NCI-H146 treated with DMSO at 0.1 percent for 48 hours (cell line): Measurements from ENCODE around the gene DEUP1.

Experiments
- DNase-seq: peaks from one replicate; lab custom pipeline; 2025; ENCODE audit not compliant: unreplicated experiment; lab: John Stamatoyannopoulos, UW

DEUP1 gene

DNA sequence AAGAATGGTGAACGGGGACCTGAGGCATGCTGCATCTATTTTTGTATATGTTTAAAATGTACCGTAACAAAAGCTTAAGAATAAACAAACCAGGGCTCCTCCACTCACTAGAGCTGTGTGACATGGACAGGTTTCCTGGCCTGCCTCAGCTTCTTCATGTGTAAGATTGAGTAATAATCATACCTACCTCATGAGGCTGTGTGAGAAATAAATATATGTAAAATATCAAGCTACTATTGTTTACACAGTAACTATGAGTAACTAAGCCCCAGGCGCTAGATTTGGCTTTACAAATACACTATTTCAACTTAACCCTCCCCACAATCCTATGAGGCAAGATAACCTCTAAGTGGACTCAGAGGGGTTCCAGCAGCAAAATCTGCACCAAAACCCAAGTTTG, 146.3 kb downstream of the DEUP1 start:
- no peak for DNase-seq

DNA sequence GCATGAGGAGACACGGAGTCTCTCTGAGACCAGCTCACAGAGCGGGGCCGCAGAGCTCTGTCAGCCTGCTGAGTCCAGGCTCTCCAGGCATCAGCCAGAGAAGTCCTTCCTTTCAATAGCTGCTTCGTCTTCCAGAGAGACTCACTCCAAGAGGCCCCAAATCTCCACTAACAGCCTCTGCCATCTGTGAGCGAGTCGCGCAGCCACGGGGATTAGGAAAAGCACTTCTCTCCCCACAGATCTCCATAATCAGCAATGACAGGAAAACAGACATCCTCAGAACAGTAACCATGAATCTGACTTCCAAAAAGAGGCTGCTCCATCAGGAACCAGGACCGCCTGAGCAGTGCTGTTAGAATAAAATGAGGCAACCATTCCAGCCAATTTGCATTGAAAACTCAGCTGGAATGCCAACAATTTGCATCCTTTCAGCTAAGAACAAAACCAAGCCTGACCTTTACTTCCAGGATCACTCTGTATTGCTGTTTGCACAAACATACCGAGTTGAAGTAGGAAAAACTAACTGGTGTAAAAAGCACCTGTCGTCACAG, 147.2 kb downstream of the DEUP1 start:
- DNase-seq: no peak

- no peak for DNase-seq
Observed at GRCh38 chr11:93478841-93479240, 148.3 kb downstream of the DEUP1 start.

DNA sequence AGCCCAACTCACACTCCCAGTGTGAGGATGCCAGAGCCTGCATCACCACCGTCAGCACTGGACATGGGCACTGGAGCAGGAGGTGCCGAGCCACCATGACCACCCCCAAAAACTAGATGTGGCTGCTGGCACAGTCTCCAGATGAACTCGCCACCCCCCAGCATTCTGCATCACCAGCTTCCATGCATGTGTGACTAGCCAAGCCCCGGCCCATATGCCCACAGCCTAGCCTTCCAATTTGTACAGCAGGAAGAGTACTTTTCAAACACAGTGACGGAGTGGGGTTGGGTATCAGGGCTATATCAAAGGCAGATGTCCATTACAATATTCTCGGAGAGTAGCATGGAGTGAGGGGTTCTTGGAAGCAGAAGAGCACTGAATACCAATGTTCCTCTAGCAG, 149.7 kb downstream of the DEUP1 start:
- DNase-seq: no peak

GRCh38 chr11:93480756-93481155, 150.2 kb downstream of the DEUP1 start:
- no peak for DNase-seq

DNA sequence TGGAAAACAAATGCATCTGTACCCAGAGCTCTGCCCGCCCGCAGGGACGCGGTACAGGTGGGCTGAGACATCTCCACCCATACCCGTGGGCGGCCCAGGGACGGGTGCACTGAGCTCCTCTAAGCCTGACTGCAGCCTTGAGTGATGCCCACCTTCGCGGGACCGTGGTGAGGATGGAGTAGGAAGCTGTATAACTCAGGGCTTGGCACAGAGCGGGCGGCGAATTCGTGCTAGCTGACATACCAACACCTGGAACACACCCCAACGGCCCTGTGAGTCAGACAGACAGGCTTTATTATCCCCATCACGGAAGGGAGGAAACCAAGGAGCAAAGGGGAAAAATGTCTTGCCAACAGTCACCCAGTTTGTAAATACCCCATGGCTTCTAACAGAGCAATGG, 150.7 kb downstream of the DEUP1 start:
- no peak for DNase-seq

DNA sequence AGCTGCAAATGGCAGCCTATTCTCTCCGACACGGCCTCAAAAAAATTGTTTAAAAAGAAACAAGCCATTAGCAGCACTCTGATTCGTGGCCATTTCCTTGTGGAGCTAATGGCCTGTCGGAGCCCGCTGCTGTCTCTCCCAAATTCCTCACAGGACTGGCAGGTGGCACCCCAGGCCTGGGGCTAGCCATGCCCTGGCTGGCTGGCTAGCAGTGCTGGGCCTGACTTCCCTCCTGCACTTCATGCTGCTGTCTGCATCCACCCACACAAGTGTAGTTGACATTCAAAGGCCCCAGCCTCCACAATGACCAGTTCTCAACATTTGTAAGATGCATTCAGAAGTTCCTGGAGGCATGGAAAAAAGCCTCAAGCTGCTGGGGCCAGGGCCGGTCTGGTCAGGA, 151.2 kb downstream of the DEUP1 start:
- DNase-seq: no peak

DNA sequence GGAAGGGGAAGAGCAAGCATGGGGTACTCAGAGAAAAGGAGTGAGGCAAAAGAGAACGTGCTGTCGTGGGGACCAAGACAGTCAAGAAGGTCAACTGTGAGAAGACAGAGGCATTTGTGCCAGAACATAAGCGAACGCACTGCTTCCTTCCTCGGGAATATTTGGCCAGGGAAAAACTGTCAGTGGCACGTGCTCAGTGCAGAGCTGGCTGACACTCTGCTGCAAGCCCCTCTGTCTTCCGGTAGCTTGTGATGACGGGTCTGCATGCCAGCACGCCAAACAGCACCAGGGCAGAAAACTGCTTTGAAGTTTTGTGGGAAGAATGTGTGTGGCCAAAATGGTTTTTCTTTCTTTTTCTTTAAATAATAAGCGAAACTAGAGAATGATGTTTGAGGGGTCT, 152.0 kb downstream of the DEUP1 start:
- DNase-seq: no peak

DNA sequence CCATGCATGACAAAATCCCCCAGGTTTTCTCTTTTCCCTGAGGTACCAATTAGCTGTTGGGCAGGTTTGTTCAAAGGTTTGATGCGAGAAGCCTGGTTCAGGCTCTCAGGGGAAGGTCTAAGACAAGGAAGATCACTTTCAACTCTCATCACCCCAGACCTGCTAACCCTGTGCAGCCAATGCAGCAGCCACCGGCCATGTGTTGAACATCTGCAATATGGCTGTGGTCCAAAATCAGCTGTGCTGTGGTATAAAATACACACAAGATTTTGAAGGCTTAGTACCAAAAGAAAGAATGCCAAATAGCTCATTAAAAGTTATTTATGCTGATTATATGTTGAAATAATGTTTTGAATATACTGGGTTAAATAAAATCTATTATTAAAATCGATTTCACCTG, 154.2 kb downstream of the DEUP1 start:
- DNase-seq: no peak

GRCh38 chr11:93485983-93486382, 155.4 kb downstream of the DEUP1 start:
- no peak for DNase-seq

- DNase-seq: peak; percentile 55
Observed at GRCh38 chr11:93487032-93487483, 156.5 kb downstream of the DEUP1 start.
